Mesendoderm (in vitro differentiated cells): ENCODE measurements around the gene COX4I1.
"Not testable (repeated sequence)": the region's sequence is repeated elsewhere in the genome, so short reads cannot be mapped to it uniquely, and the experiment has no call there.

ENCODE experiments used
- DNase-seq: peaks from one replicate; pipeline ENCODE4 v3.0.0; 2013
- H2AK5ac ChIP-seq: 2 replicates; pipeline ENCODE4 v1.6.1; 2013; ENCODE audit warnings: low read length, inconsistent platforms
- H2BK120ac ChIP-seq: 2 replicates; pipeline ENCODE4 v1.6.1; 2013; ENCODE audit warnings: low read depth, mild to moderate bottlenecking, low read length, moderate library complexity, mixed read lengths
- H2BK15ac ChIP-seq: replicated peaks from 2 replicates; pipeline ENCODE4 v1.6.1; 2013; ENCODE audit warnings: low read depth, mild to moderate bottlenecking, moderate library complexity
- H2BK5ac ChIP-seq: 2 replicates; pipeline ENCODE4 v1.6.1; 2013; ENCODE audit warnings: low read length, inconsistent platforms
- H3K18ac ChIP-seq: 2 replicates; pipeline ENCODE4 v1.6.1; 2013; ENCODE audit warnings: mild to moderate bottlenecking, low read length, mixed read lengths
- H3K23ac ChIP-seq: one replicate; pipeline ENCODE4 v1.6.1; 2013; ENCODE audit warnings: low read length
- H3K27ac ChIP-seq: 2 replicates; pipeline ENCODE4 v1.5.1; 2013; ENCODE audit warnings: low read depth, mild to moderate bottlenecking, inconsistent platforms, low read length, moderate library complexity
- H3K27me3 ChIP-seq: 2 replicates; pipeline ENCODE4 v1.6.1; 2013; ENCODE audit warnings: low read length, control low read depth, mild to moderate bottlenecking, inconsistent platforms; ENCODE audit not compliant: insufficient read depth, poor library complexity
- H3K36me3 ChIP-seq: 2 replicates; pipeline ENCODE4 v1.6.1; 2013; ENCODE audit warnings: low read length, inconsistent platforms; ENCODE audit not compliant: control insufficient read depth, insufficient read depth
- H3K4ac ChIP-seq: one replicate; pipeline ENCODE4 v1.6.1; 2013; ENCODE audit warnings: low read depth, mild to moderate bottlenecking, low read length, moderate library complexity
- H3K4me1 ChIP-seq: 2 replicates; pipeline ENCODE4 v1.6.1; 2013; ENCODE audit warnings: low read depth, low read length, inconsistent platforms; ENCODE audit not compliant: control insufficient read depth
- H3K4me2 ChIP-seq: 2 replicates; pipeline ENCODE4 v1.6.1; 2013; ENCODE audit warnings: low read length
- H3K4me3 ChIP-seq: 2 replicates; pipeline ENCODE4 v1.5.1; 2013; ENCODE audit warnings: mild to moderate bottlenecking, low read length
- H3K56ac ChIP-seq: one replicate; pipeline ENCODE4 v1.6.1; 2013; ENCODE audit warnings: low read length
- H3K79me1 ChIP-seq: 2 replicates; pipeline ENCODE4 v1.6.1; 2013; ENCODE audit warnings: low read length, inconsistent platforms
- H3K79me2 ChIP-seq: 2 replicates; pipeline ENCODE4 v1.6.1; 2013; ENCODE audit warnings: mild to moderate bottlenecking, low read length; ENCODE audit not compliant: control insufficient read depth, insufficient read depth
- H3K9ac ChIP-seq: 2 replicates; pipeline ENCODE4 v1.6.1; 2013; ENCODE audit warnings: low read length, inconsistent platforms
- H4K5ac ChIP-seq: one replicate; pipeline ENCODE4 v1.6.1; 2013; ENCODE audit warnings: low read length
- H4K8ac ChIP-seq: one replicate; pipeline ENCODE4 v1.6.1; 2013; ENCODE audit warnings: low read depth, mild to moderate bottlenecking, control low read depth, low read length, moderate library complexity
- WGBS: extraction: QIAGEN DNeasy Blood & Tissue Kit; methylation state at CpG from one replicate; pipeline ENCODE4 v1.1.7; 2013; ENCODE audit warnings: low lambda C conversion rate, missing lambda C conversion rate; ENCODE audit not compliant: insufficient coverage; ENCODE audit errors: extremely low coverage; 5-methylcytosine and 5-hydroxymethylcytosine counted together

The COX4I1 gene

GRCh38 chr16:85817195-85817594 is 17.7 kb downstream of the COX4I1 start:
- H3K9ac ChIP-seq, H3K4me3 ChIP-seq, H2BK120ac ChIP-seq, H3K4ac ChIP-seq, H3K4me2 ChIP-seq, H3K18ac ChIP-seq, H3K27ac ChIP-seq, H2BK5ac ChIP-seq, DNase-seq, H3K4me1 ChIP-seq, H4K5ac ChIP-seq, H2AK5ac ChIP-seq, H3K56ac ChIP-seq, H3K27me3 ChIP-seq, H3K36me3 ChIP-seq, H3K79me2 ChIP-seq, H2BK15ac ChIP-seq, H4K8ac ChIP-seq, H3K23ac ChIP-seq, H3K79me1 ChIP-seq: not testable (repeated sequence)
- WGBS = no CpG with 5 or more reads among the region's 6 CpGs

GRCh38 chr16:85819245-85819644 is 19.8 kb downstream of the COX4I1 start:
- H2BK120ac ChIP-seq = no peak overlapping the region
- no peak overlapping the region for H2BK15ac ChIP-seq
- H2BK5ac ChIP-seq = no peak overlapping the region
- no peak overlapping the region for H3K4me3 ChIP-seq
- no peaks in the 10 kb centered on the region for H3K4me1 ChIP-seq
- no peak overlapping the region for H3K4ac ChIP-seq
- peak; percentile 92 for DNase-seq
- H3K27ac ChIP-seq = no peak overlapping the region
- WGBS = no CpG with 5 or more reads among the region's 10 CpGs
- no peak overlapping the region for H3K56ac ChIP-seq
- no peak overlapping the region for H4K8ac ChIP-seq
- no peak overlapping the region for H3K4me2 ChIP-seq
- no peaks in the 10 kb centered on the region for H3K27me3 ChIP-seq
- H4K5ac ChIP-seq = no peak overlapping the region
- no peaks in the 10 kb centered on the region for H3K79me1 ChIP-seq
- no peaks in the 10 kb centered on the region for H3K79me2 ChIP-seq
- H3K9ac ChIP-seq = no peak overlapping the region
- H2AK5ac ChIP-seq = no peak overlapping the region
- no peaks in the 10 kb centered on the region for H3K36me3 ChIP-seq
- no peak overlapping the region for H3K18ac ChIP-seq
- no peak overlapping the region for H3K23ac ChIP-seq

- H3K79me2 ChIP-seq = no peaks in the 10 kb centered on the region
- no peak overlapping the region for H3K27ac ChIP-seq
- H3K79me1 ChIP-seq = no peaks in the 10 kb centered on the region
- H3K4me2 ChIP-seq = no peak overlapping the region
- H2BK120ac ChIP-seq = no peak overlapping the region
- no peak overlapping the region for H3K23ac ChIP-seq
- H3K9ac ChIP-seq = no peak overlapping the region
- H3K27me3 ChIP-seq = no peaks in the 10 kb centered on the region
- no peak overlapping the region for H3K4ac ChIP-seq
- H4K5ac ChIP-seq = no peak overlapping the region
- no peak overlapping the region for H2BK5ac ChIP-seq
- no peak overlapping the region for H2BK15ac ChIP-seq
- no peak for DNase-seq
- no peak overlapping the region for H3K56ac ChIP-seq
- no peak overlapping the region for H3K4me3 ChIP-seq
- no peaks in the 10 kb centered on the region for H3K36me3 ChIP-seq
- no CpG with 5 or more reads among the region's 6 CpGs for WGBS
- H3K18ac ChIP-seq = no peak overlapping the region
- no peak overlapping the region for H4K8ac ChIP-seq
- H3K4me1 ChIP-seq = no peaks in the 10 kb centered on the region
- no peak overlapping the region for H2AK5ac ChIP-seq
These were observed 20.3 kb downstream of the COX4I1 start for GRCh38 chr16:85819771-85820170.

- no peak for DNase-seq
- WGBS = no CpG with 5 or more reads among the region's 22 CpGs
- H3K23ac ChIP-seq = no peak overlapping the region
- no peaks in the 10 kb centered on the region for H3K36me3 ChIP-seq
- H2BK15ac ChIP-seq = no peak overlapping the region
- H2BK120ac ChIP-seq = no peak overlapping the region
- no peak overlapping the region for H3K4me3 ChIP-seq
- H3K4me1 ChIP-seq = no peaks in the 10 kb centered on the region
- no peaks in the 10 kb centered on the region for H3K79me2 ChIP-seq
- H3K18ac ChIP-seq = no peak overlapping the region
- no peak overlapping the region for H3K56ac ChIP-seq
- H2AK5ac ChIP-seq = no peak overlapping the region
- H3K9ac ChIP-seq = no peak overlapping the region
- H2BK5ac ChIP-seq = no peak overlapping the region
- H4K8ac ChIP-seq = no peak overlapping the region
- no peak overlapping the region for H3K27ac ChIP-seq
- no peaks in the 10 kb centered on the region for H3K27me3 ChIP-seq
- H3K4ac ChIP-seq = no peak overlapping the region
- no peak overlapping the region for H3K4me2 ChIP-seq
- H4K5ac ChIP-seq = no peak overlapping the region
- H3K79me1 ChIP-seq = no peaks in the 10 kb centered on the region
These were observed 21.3 kb downstream of the COX4I1 start for GRCh38 chr16:85820604-85821372.

GRCh38 chr16:85821390-85822135 is 22.1 kb downstream of the COX4I1 start:
- Histone ChIP-seq H3K4me3 (no peak overlapping the region), H2BK5ac (no peak overlapping the region), H3K4ac (no peak overlapping the region), H3K4me2 (no peak overlapping the region), H3K27ac (no peak overlapping the region), H3K18ac (no peak overlapping the region), H2BK120ac (no peak overlapping the region), H3K4me1 (no peaks in the 10 kb centered on the region), H4K5ac (no peak overlapping the region), H2AK5ac (no peak overlapping the region), H3K36me3 (no peaks in the 10 kb centered on the region), H3K27me3 (no peaks in the 10 kb centered on the region), H4K8ac (no peak overlapping the region), H3K79me2 (no peaks in the 10 kb centered on the region), H3K9ac (no peak overlapping the region), H3K79me1 (no peaks in the 10 kb centered on the region), H2BK15ac (no peak overlapping the region), H3K23ac (no peak overlapping the region), H3K56ac (no peak overlapping the region)
- no CpG with 5 or more reads among the region's 27 CpGs for WGBS
- peak; percentile 85 for DNase-seq
